ENCODE results near the gene CAPN11. TPM values are rescaled to one million over a fixed set of nuclear protein-coding genes. Genes with fewer than 3 reads are reported as not detected.

The CAPN11 gene
- total and polyA plus RNA-seq, 9 of the 15 experiments (the other 6 are each of a cell fraction or from before 2014, with no cell fraction given): 0.03 to 0.61 (median 0.17) TPM; not detected in 1

GRCh38 chr6:44188819-44189218 lies 30.2 kb downstream of the CAPN11 start:
- no peaks in the 10 kb centered on the region for H3K27me3 ChIP-seq (ENCODE audit: control insufficient read depth in 2 of 2, insufficient read depth in 2 of 2, low read length in 2 of 2)
- ATAC-seq (no peak), DNase-seq (ENCODE audit: extremely low read depth in 1 of 4, low spot score in 3 of 4) (no peak), FAIRE-seq (no peak)
- H3K4me3 ChIP-seq: no peak overlapping the region
- peaks cover 17 to 21% of the 10 kb centered on the region in 2 experiments; a peak in 4 of 5 replicates for H3K4me1 ChIP-seq (replicated peaks in 1 of 2; ENCODE audit: control insufficient read depth in 2 of 2, insufficient read depth in 2 of 2, low read length in 2 of 2)
- H3K9ac ChIP-seq (ENCODE audit: insufficient read depth in 1 of 2, low read depth in 2 of 2, low read length in 2 of 2): no peak overlapping the region
- H3K36me3 ChIP-seq (ENCODE audit: control insufficient read depth, insufficient read depth, low read length): no peaks in the 10 kb centered on the region
- H4K20me1 ChIP-seq (replicated peaks; ENCODE audit: control insufficient read depth, insufficient read depth, low read length): no peaks in the 10 kb centered on the region
- ChIA-PET CTCF (ENCODE audit: low intra/inter-chr PET ratio) (no interaction called here), POLR2A (interaction anchor here (1.0 to 1.2 kb wide), 2 partner anchors 12 to 32 kb away, joined by 3 to 4 read pairs; no protein-coding TSS in a partner anchor)
- no peaks in the 10 kb centered on the region for H3K79me2 ChIP-seq (ENCODE audit: control insufficient read depth, insufficient read depth, low read length)
- intact Hi-C loops (cut with micrococcal nuclease) (no loop called here), in situ Hi-C loops (cut with MboI) (no loop called here)
- no TSS peak for BruUV-seq (replicated peaks)
- no peaks in the 10 kb centered on the region for H3K9me3 ChIP-seq (replicated peaks; ENCODE audit: control insufficient read depth, insufficient read depth, low read depth, low read length)
- H3K9me1 ChIP-seq (ENCODE audit: control insufficient read depth, insufficient read depth, low read length): no peaks in the 10 kb centered on the region
- no peak overlapping the region for H2AFZ ChIP-seq (ENCODE audit: low read depth, low read length)
- no peak overlapping the region for H3K4me2 ChIP-seq (ENCODE audit: insufficient read depth, low read length)
- no peak overlapping the region for H3K27ac ChIP-seq (ENCODE audit: extremely low read depth, low read depth, low read length)
- whole genome bisulfite sequencing (ENCODE audit: insufficient coverage, low coverage, missing lambda C conversion rate): 18% methylated on average over 2 of the region's 2 CpGs
- TF ChIP-seq NUFIP1 (IDR thresholded peaks at IDR 0.05; ENCODE audit: partially characterized antibody) (no peak), HDAC1 (IDR thresholded peaks at IDR 0.05) (no peak), IRF2 (CRISPR knock-in tag; IDR thresholded peaks at IDR 0.05) (no peak), ZNF639 (CRISPR knock-in tag; conservative IDR thresholded peaks at IDR 0.05 in 1 of 2, IDR thresholded peaks at IDR 0.05 in 1 of 2) (no peak), USF2 (CRISPR knock-in tag; IDR thresholded peaks at IDR 0.05) (no peak), ATF4 (CRISPR knock-in tag; IDR thresholded peaks at IDR 0.05) (no peak), CREB5 (CRISPR knock-in tag; IDR thresholded peaks at IDR 0.05) (no peak), STAG1 (CRISPR knock-in tag; IDR thresholded peaks at IDR 0.05; ENCODE audit: borderline replicate concordance) (no peak), ZKSCAN3 (CRISPR knock-in tag; IDR thresholded peaks at IDR 0.05) (no peak), ELF2 (CRISPR knock-in tag; IDR thresholded peaks at IDR 0.05) (no peak), MAFG (tag; conservative IDR thresholded peaks at IDR 0.05) (no peak), ARID4B (CRISPR knock-in tag; IDR thresholded peaks at IDR 0.05) (no peak), ZNF184 (CRISPR knock-in tag; IDR thresholded peaks at IDR 0.05) (no peak), SRF (CRISPR knock-in tag; IDR thresholded peaks at IDR 0.05) (no peak)

Data from K562 (cell line).